ENCODE data around the gene SMIM15.

- TF ChIP-seq EZH2 (IDR thresholded peaks at IDR 0.05; ENCODE audit: borderline replicate concordance, low read depth, low read length, severe bottlenecking), result no peak
- TF ChIP-seq JUN (IDR thresholded peaks at IDR 0.05; ENCODE audit: borderline replicate concordance, insufficient read depth, insufficient read length, low read depth), result no peak
- TF ChIP-seq CTCF (IDR thresholded peaks at IDR 0.05; ENCODE audit: extremely low read depth in 1 of 2, insufficient read depth in 1 of 2, low read depth in 1 of 2, low read length in 2 of 2), result no peak
- peak; percentile 89 for TF ChIP-seq POLR2AphosphoS5 (IDR thresholded peaks at IDR 0.05; ENCODE audit: insufficient read depth, low read depth, low read length)
- TF ChIP-seq POLR2A (IDR thresholded peaks at IDR 0.05; ENCODE audit: low read depth, low read length), result peak; percentile 61
These were observed at the start of gene SMIM15 for GRCh38 chr5:61162010-61162831.
